ENCODE data around the gene ANKMY1. TPM values are rescaled to one million over a fixed set of nuclear protein-coding genes. Genes with fewer than 3 reads are reported as not detected.
A peak's percentile ranks its signal among the peaks of the same experiment; 100 is the strongest.

ANKMY1 gene
- total and polyA plus RNA-seq, 2 of the 13 experiments (the other 11 are each of a cell fraction or from before 2014, with no cell fraction given) = 11.7 to 18.8 TPM

DNA sequence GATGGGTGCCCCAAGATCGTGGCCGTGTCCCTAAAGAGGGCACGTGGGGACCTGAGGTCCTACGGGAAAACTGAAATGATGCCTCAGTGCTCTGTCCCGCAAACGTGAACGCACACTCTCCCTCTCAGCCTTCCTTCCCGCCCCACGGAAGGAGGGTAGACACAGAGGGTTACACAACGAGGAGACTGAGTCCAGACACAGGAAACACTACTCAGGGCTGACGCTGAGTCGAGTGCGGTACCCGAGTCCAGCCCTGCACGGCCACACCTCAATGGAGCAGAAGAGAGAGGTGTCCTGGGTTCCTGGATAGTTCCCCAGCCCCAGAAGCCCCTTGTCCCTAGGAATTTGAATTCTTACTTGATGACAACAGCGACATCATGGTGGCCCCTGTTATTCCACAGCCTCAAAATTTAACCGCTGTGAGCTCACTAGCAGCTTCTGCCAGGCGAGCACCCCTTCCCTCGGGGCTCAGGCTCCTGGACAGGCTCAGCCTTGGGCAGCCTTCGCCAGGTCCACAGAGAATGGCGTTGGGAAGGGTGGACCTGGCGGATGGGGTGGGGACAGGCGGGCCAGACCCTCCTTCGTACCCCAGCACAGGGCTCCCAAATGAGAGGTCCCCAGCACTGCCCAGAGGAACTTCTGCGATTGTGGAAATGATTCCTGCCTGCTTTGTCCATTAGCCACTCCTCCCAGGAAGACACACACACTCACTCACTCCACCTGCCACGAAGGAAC lies 9.5 kb upstream of the ANKMY1 start (continued):
- no peak for TF ChIP-seq ZFP36L1 (CRISPR knock-in tag; IDR thresholded peaks at IDR 0.05)
- no peak for TF ChIP-seq SP1 (IDR thresholded peaks at IDR 0.05)
- TF ChIP-seq SP1 (CRISPR knock-in tag; IDR thresholded peaks at IDR 0.05) = no peak
- TF ChIP-seq TBP (CRISPR knock-in tag; IDR thresholded peaks at IDR 0.05) = no peak
- 0 out of 2 replicates have a peak, but pooled peaks have one; percentile 5 for TF ChIP-seq BORCS8-MEF2B (CRISPR knock-in tag; IDR thresholded peaks at IDR 0.05)
- TF ChIP-seq, protein P1, sequence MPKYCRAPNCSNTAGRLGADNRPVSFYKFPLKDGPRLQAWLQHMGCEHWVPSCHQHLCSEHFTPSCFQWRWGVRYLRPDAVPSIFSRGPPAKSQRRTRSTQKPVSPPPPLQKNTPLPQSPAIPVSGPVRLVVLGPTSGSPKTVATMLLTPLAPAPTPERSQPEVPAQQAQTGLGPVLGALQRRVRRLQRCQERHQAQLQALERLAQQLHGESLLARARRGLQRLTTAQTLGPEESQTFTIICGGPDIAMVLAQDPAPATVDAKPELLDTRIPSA (CRISPR knock-in tag; IDR thresholded peaks at IDR 0.05; ENCODE audit: borderline replicate concordance) = no peak
- TF ChIP-seq, protein P2, sequence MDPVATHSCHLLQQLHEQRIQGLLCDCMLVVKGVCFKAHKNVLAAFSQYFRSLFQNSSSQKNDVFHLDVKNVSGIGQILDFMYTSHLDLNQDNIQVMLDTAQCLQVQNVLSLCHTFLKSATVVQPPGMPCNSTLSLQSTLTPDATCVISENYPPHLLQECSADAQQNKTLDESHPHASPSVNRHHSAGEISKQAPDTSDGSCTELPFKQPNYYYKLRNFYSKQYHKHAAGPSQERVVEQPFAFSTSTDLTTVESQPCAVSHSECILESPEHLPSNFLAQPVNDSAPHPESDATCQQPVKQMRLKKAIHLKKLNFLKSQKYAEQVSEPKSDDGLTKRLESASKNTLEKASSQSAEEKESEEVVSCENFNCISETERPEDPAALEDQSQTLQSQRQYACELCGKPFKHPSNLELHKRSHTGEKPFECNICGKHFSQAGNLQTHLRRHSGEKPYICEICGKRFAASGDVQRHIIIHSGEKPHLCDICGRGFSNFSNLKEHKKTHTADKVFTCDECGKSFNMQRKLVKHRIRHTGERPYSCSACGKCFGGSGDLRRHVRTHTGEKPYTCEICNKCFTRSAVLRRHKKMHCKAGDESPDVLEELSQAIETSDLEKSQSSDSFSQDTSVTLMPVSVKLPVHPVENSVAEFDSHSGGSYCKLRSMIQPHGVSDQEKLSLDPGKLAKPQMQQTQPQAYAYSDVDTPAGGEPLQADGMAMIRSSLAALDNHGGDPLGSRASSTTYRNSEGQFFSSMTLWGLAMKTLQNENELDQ (CRISPR knock-in tag; IDR thresholded peaks at IDR 0.05; ENCODE audit: borderline replicate concordance) = no peak; the same call in 1 of the 2 replicates
- no peak for TF ChIP-seq ZNF33A (CRISPR knock-in tag; IDR thresholded peaks at IDR 0.05; ENCODE audit: borderline replicate concordance)
- no peak for TF ChIP-seq RARG (CRISPR knock-in tag; IDR thresholded peaks at IDR 0.05; ENCODE audit: low read depth)
- TF ChIP-seq ARHGAP35 (CRISPR knock-in tag; IDR thresholded peaks at IDR 0.05; ENCODE audit: borderline replicate concordance) = peak; percentile 21; the same call in 1 of the 2 replicates
- TF ChIP-seq DPF2 (CRISPR knock-in tag; IDR thresholded peaks at IDR 0.05; ENCODE audit: borderline replicate concordance, low read depth) = 0 out of 2 replicates have a peak, but pooled peaks have one; percentile 39
- no peak; the same call in 1 of the 2 replicates for TF ChIP-seq ZNF230 (CRISPR knock-in tag; IDR thresholded peaks at IDR 0.05)
- TF ChIP-seq TGIF2 (CRISPR knock-in tag; IDR thresholded peaks at IDR 0.05) = peak; percentile 15; the same call in 1 of the 2 replicates
- TF ChIP-seq, protein P3, sequence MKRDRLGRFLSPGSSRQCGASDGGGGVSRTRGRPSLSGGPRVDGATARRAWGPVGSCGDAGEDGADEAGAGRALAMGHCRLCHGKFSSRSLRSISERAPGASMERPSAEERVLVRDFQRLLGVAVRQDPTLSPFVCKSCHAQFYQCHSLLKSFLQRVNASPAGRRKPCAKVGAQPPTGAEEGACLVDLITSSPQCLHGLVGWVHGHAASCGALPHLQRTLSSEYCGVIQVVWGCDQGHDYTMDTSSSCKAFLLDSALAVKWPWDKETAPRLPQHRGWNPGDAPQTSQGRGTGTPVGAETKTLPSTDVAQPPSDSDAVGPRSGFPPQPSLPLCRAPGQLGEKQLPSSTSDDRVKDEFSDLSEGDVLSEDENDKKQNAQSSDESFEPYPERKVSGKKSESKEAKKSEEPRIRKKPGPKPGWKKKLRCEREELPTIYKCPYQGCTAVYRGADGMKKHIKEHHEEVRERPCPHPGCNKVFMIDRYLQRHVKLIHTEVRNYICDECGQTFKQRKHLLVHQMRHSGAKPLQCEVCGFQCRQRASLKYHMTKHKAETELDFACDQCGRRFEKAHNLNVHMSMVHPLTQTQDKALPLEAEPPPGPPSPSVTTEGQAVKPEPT (CRISPR knock-in tag; IDR thresholded peaks at IDR 0.05; ENCODE audit: low read depth) = 0 out of 2 replicates have a peak, but pooled peaks have one; percentile 22
- 0 out of 2 replicates have a peak, but pooled peaks have one; percentile 35 for TF ChIP-seq ZNF546 (CRISPR knock-in tag; conservative IDR thresholded peaks at IDR 0.05)
- TF ChIP-seq JUND (CRISPR knock-in tag; IDR thresholded peaks at IDR 0.05) = no peak
- TF ChIP-seq ZNF709 (CRISPR knock-in tag; IDR thresholded peaks at IDR 0.05) = 0 out of 2 replicates have a peak, but pooled peaks have one; percentile 56
- TF ChIP-seq XBP1 (CRISPR knock-in tag; IDR thresholded peaks at IDR 0.05) = no peak
- 0 out of 2 replicates have a peak, but pooled peaks have one; percentile 5 for TF ChIP-seq ZNF12 (CRISPR knock-in tag; IDR thresholded peaks at IDR 0.05)
- TF ChIP-seq, protein P4, sequence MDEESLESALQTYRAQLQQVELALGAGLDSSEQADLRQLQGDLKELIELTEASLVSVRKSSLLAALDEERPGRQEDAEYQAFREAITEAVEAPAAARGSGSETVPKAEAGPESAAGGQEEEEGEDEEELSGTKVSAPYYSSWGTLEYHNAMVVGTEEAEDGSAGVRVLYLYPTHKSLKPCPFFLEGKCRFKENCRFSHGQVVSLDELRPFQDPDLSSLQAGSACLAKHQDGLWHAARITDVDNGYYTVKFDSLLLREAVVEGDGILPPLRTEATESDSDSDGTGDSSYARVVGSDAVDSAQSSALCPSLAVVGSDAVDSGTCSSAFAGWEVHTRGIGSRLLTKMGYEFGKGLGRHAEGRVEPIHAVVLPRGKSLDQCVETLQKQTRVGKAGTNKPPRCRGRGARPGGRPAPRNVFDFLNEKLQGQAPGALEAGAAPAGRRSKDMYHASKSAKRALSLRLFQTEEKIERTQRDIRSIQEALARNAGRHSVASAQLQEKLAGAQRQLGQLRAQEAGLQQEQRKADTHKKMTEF (CRISPR knock-in tag; IDR thresholded peaks at IDR 0.05) = no peak; the same call in 1 of the 2 replicates
- TF ChIP-seq TRIM24 (CRISPR knock-in tag; IDR thresholded peaks at IDR 0.05) = no peak
- peak; percentile 37 for TF ChIP-seq ZNF143 (CRISPR knock-in tag; IDR thresholded peaks at IDR 0.05)
- TF ChIP-seq SMAD1 (CRISPR knock-in tag; IDR thresholded peaks at IDR 0.05; ENCODE audit: borderline replicate concordance, low read depth) = 0 out of 2 replicates have a peak, but pooled peaks have one; percentile 54
- TF ChIP-seq KLF6 (CRISPR knock-in tag; IDR thresholded peaks at IDR 0.05) = 0 out of 2 replicates have a peak, but pooled peaks have one; percentile 3

Data from HepG2 (cell line).